Ectodermal cell (in vitro differentiated cells): Measurements from ENCODE around the gene AGBL4.

Experiments used
- H3K27ac ChIP-seq: 2 replicates; pipeline ENCODE4 v1.7.0; 2013; ENCODE audit warnings: mild to moderate bottlenecking, low read depth, low read length; ENCODE audit not compliant: insufficient read depth, poor library complexity, severe bottlenecking
- H3K27me3 ChIP-seq: 2 replicates; pipeline ENCODE4 v1.7.0; 2013; ENCODE audit warnings: mild to moderate bottlenecking, low read length; ENCODE audit not compliant: insufficient read depth, control insufficient read depth, poor library complexity, severe bottlenecking
- H3K36me3 ChIP-seq: one replicate; pipeline ENCODE4 v1.7.0; 2013; ENCODE audit warnings: low read length; ENCODE audit not compliant: control insufficient read depth, insufficient read depth
- H3K4me1 ChIP-seq: one replicate; pipeline ENCODE4 v1.7.0; 2013; ENCODE audit warnings: low read length; ENCODE audit not compliant: control insufficient read depth, insufficient read depth
- H3K4me3 ChIP-seq: 2 replicates; pipeline ENCODE4 v1.7.0; 2013; ENCODE audit warnings: low read depth, low read length, control low read depth; ENCODE audit not compliant: insufficient read depth
- H3K9me3 ChIP-seq: 2 replicates; pipeline ENCODE4 v1.7.0; 2013; ENCODE audit warnings: mild to moderate bottlenecking, low read length, moderate library complexity; ENCODE audit not compliant: control insufficient read depth
- WGBS, 2 experiments: methylation state at CpG; one replicate each; pipeline ENCODE4 v1.1.7; 2013; ENCODE audit warnings: missing lambda C conversion rate in 2 of 2; 5-methylcytosine and 5-hydroxymethylcytosine counted together

AGBL4 gene

GRCh38 chr1:48552420-48552819 lies 1471.3 kb downstream of the AGBL4 start:
- Histone ChIP-seq H3K36me3 (no peaks in the 10 kb centered on the region), H3K4me1 (no peaks in the 10 kb centered on the region), H3K27me3 (no peaks in the 10 kb centered on the region), H3K27ac (no peak overlapping the region), H3K9me3 (no peaks in the 10 kb centered on the region), H3K4me3 (no peak overlapping the region)
- 20 to 60% methylated on average over 1 of the region's 1 CpG for WGBS, 2 experiments

GRCh38 chr1:48548985-48549384 lies 1474.8 kb downstream of the AGBL4 start:
- Histone ChIP-seq H3K36me3 (no peaks in the 10 kb centered on the region), H3K27ac (no peak overlapping the region), H3K4me3 (no peak overlapping the region), H3K4me1 (no peaks in the 10 kb centered on the region), H3K27me3 (no peaks in the 10 kb centered on the region), H3K9me3 (no peaks in the 10 kb centered on the region)

GRCh38 chr1:48547561-48548220 lies 1476.1 kb downstream of the AGBL4 start:
- Histone ChIP-seq H3K9me3 (no peaks in the 10 kb centered on the region), H3K27ac (no peak overlapping the region), H3K36me3 (no peaks in the 10 kb centered on the region), H3K4me3 (no peak overlapping the region), H3K4me1 (no peaks in the 10 kb centered on the region), H3K27me3 (no peaks in the 10 kb centered on the region)
- WGBS, 2 experiments, result 86 to 89% methylated on average over 1 of the region's 1 CpG

GRCh38 chr1:48543854-48544253 lies 1479.9 kb downstream of the AGBL4 start:
- Histone ChIP-seq H3K36me3 (no peaks in the 10 kb centered on the region), H3K27me3 (no peaks in the 10 kb centered on the region), H3K27ac (no peak overlapping the region)

GRCh38 chr1:48540587-48540986 lies 1483.2 kb downstream of the AGBL4 start:
- Histone ChIP-seq H3K36me3 (no peaks in the 10 kb centered on the region), H3K9me3 (no peaks in the 10 kb centered on the region), H3K27me3 (no peaks in the 10 kb centered on the region)

More at GRCh38 chr1:48543854-48544253, 1479.9 kb downstream of the AGBL4 start:
- H3K9me3 ChIP-seq, result no peaks in the 10 kb centered on the region
- no peaks in the 10 kb centered on the region for H3K4me1 ChIP-seq
- no peak overlapping the region for H3K4me3 ChIP-seq

GRCh38 chr1:48536477-48536876 lies 1487.3 kb downstream of the AGBL4 start:
- Histone ChIP-seq H3K36me3 (no peaks in the 10 kb centered on the region), H3K27ac (no peak overlapping the region), H3K4me3 (no peak overlapping the region), H3K9me3 (no peaks in the 10 kb centered on the region), H3K4me1 (peaks cover 12% of the 10 kb centered on the region), H3K27me3 (no peaks in the 10 kb centered on the region)
- 87 to 93% methylated on average over 3 of the region's 3 CpGs for WGBS, 2 experiments

More at GRCh38 chr1:48540587-48540986, 1483.2 kb downstream of the AGBL4 start:
- Histone ChIP-seq H3K4me3 (no peak overlapping the region), H3K4me1 (no peaks in the 10 kb centered on the region), H3K27ac (no peak overlapping the region)
- WGBS, 2 experiments, result 82 to 83% methylated on average over 3 of the region's 3 CpGs

- Histone ChIP-seq H3K27ac (no peak overlapping the region), H3K9me3 (no peaks in the 10 kb centered on the region), H3K4me1 (peaks cover 12% of the 10 kb centered on the region), H3K36me3 (no peaks in the 10 kb centered on the region), H3K27me3 (no peaks in the 10 kb centered on the region), H3K4me3 (no peak overlapping the region)
- 40 to 41% methylated on average over 1 of the region's 1 CpG for WGBS, 2 experiments
These were observed 1490.8 kb downstream of the AGBL4 start for GRCh38 chr1:48532976-48533375.

- Histone ChIP-seq H3K9me3 (no peaks in the 10 kb centered on the region), H3K4me1 (peaks cover 12% of the 10 kb centered on the region), H3K4me3 (no peak overlapping the region), H3K27me3 (no peaks in the 10 kb centered on the region), H3K36me3 (no peaks in the 10 kb centered on the region), H3K27ac (no peak overlapping the region)
- WGBS, 2 experiments, result 0% methylated on average over 2 of the region's 2 CpGs
These were observed 1492.9 kb downstream of the AGBL4 start for GRCh38 chr1:48530727-48531351.

- H3K9me3 ChIP-seq, result no peaks in the 10 kb centered on the region
- H3K27me3 ChIP-seq, result no peaks in the 10 kb centered on the region
- WGBS, 2 experiments, result 87 to 92% methylated on average over 5 of the region's 5 CpGs
- H3K36me3 ChIP-seq, result no peaks in the 10 kb centered on the region
- no peaks in the 10 kb centered on the region for H3K4me1 ChIP-seq
- no peak overlapping the region for H3K27ac ChIP-seq
- H3K4me3 ChIP-seq, result no peak overlapping the region
These were observed 1496.7 kb downstream of the AGBL4 start for GRCh38 chr1:48527051-48527450.

GRCh38 chr1:48526008-48526710 lies 1497.6 kb downstream of the AGBL4 start:
- Histone ChIP-seq H3K27ac (no peak overlapping the region), H3K36me3 (no peaks in the 10 kb centered on the region), H3K27me3 (no peaks in the 10 kb centered on the region), H3K4me3 (no peak overlapping the region), H3K4me1 (no peaks in the 10 kb centered on the region), H3K9me3 (no peaks in the 10 kb centered on the region)
- WGBS, 2 experiments, result 81 to 87% methylated on average over 3 to 4 of the region's 4 CpGs
